Hepatic stellate cell (primary cell): Measurements from ENCODE around the gene BICDL2.

Source experiments
- DNase-seq: peaks from one replicate; pipeline ENCODE4 v3.0.0; 2011; ENCODE audit warnings: low spot score

Gene BICDL2

DNA sequence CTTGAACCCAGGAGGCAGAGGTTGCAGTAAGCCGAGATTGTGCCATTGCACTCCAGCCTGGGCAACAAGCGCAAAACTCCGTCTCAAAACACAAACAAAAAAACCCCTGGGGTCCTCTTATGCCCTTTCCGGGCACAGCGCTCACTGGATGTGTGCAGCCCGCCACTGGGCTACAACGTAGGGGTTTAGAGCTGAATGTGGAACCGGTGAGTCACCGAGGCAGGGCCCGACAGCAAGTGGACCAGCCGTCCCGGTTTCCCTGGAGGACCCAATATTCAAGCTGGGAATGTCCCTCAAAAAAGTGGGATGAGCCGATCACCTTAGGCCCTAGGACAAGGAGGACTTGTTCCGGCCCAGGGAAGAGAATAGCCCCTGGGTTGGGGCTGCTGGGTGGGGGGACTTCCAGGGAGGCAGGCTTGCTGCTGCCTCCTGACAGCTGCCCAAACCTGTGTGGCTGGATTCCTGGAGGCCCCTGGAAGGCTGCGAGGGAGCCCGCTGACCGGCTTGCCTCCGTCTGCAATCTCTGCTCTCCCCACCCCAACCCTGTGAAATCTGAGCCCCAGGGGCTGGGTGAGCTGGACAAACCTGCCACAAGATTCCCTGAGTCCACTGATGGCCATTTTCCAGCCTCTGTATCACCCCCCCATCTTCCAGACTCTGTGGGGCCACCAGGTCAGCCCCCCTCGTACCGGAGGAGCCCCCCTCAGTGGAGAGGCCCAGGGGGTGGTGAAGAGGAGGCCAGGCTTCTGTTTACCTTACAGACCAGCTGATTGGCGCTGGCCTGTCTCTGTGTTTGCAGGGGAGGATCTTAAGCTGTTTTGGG, 27.0 kb downstream of the BICDL2 start:
- DNase-seq = no peak

GRCh38 chr16:3008690-3009037, 28.1 kb downstream of the BICDL2 start:
- DNase-seq = no peak

- no peak for DNase-seq
These were observed 28.6 kb downstream of the BICDL2 start for GRCh38 chr16:3007957-3008689.

GRCh38 chr16:3007059-3007956, 29.4 kb downstream of the BICDL2 start:
- no peak for DNase-seq

DNA sequence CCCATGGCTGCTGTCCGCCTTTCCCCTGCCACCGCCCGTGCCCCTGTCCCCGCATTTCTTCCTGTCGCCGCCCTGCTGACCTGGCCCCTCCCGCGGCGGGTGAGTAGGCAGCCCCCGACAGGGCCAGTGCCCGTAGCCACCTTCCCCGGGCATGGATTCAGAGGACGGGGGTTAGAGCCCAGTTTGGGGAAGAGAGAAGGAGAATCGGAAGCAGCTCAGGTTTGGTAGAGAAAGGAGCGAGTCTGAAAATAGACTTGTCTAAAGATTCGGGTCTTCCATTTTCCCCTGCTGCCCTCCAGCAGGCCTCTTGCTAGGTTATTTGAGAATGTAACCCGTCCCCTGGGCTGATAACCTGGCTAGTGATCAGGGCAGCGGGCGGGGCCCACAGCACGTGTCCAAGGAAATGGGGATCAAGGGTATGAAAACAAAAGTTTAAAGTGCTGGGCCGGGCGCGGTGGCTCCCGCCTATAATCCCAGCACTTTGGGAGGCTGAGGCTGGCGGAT, 31.9 kb downstream of the BICDL2 start:
- no peak for DNase-seq

GRCh38 chr16:3004319-3004718, 32.4 kb downstream of the BICDL2 start:
- DNase-seq = no peak

- DNase-seq = peak; percentile 99
These were observed 33.0 kb downstream of the BICDL2 start for GRCh38 chr16:3003582-3004270.

GRCh38 chr16:3001316-3001715, 35.4 kb downstream of the BICDL2 start:
- DNase-seq = no peak

DNA sequence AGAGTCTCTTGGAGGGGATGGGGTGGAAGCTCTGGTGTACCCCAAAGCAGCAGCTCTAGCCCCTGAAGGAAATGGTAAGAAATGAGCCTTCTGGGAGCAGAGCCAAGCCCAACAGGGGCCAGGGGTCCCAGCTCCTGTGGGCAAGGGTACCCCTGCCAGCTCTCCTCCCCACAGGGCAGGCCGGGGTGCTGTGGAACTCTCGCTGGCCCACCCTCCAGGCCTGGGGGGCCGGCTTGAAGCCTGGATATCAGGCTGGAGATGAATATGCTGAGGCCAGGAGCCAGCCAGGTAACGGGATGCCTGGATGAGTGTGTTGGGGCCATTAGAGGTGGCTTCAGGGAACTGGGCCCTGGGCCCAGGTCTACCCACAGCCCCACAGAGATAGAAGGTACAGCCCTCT, 36.2 kb downstream of the BICDL2 start:
- DNase-seq = no peak

DNA sequence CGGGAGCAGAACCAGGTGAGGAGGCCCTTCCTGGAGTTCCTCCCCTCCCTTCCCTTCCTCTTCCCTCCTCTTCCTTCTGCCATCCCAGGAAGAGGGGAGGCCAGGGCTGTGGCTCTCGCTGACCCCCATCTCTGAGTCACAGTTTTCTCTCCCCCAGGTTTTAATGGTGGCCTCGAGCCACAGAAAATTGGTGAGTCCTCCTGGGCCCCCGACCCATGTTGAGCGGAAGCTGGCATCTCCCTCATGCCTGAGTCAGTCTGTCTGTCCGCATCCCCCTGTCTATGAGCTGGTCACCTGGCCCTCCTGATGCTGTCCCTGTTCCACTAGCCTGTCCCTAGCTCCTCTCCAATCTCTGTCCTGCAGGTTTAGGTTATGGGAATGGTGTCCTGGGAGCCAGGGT, 36.8 kb downstream of the BICDL2 start:
- no peak for DNase-seq

- DNase-seq = no peak
These were observed 40.4 kb downstream of the BICDL2 start for GRCh38 chr16:2996298-2996697.

GRCh38 chr16:2992383-2993081, 44.2 kb downstream of the BICDL2 start:
- DNase-seq = no peak

DNA sequence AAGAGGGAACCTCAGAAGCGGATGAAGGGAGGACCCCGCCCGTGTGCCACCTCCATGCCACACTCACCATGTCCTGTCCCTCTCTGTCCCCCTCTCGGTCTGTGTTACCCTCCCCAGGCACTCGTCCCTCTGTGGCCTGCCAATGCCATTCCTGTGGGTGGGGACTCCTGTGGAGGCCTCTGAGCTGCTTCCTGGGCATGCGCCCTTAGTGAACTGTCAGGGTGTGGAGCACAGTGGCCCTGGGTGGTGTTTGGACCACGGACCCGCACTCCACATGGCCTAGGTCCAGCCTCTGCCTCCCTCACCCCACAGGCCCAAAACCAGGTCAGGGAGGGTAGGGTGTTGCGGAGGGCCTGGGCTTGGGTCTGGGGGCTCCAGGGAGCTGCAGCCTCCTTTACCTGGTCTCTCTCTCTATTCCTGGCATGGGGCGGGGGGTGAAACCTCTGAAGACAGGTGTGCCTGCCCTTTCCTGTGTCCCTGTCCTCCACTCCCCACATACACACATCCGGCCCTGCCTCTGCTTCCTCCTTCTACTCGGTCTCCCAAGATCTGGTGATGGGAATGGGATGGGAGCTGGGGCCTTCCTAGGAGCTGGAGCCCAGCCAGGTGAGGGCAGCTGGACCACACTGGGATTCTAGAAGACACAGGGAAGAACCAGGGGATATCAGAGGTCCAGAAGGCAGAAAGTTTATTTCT, 45.0 kb downstream of the BICDL2 start:
- no peak for DNase-seq

DNA sequence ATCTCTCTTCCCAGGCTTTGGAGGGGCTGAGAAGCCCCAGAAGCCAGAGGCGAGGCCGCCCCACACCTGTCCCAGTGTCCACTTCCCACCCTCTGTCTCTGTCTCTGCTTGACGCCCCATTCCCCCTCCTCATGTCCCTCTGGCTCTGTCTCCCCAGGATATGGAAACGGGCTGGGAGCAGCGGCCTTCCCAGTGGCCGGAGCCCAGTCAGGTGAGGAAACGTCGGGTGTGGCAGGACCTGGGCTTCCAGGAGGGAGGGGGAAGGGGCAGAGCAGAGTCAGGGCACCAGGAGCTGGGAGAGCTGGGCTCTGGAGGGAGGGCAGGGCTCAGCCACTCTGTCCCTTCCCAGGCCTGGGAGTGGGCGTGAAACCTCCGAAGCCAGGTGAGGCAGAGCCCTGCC, 45.9 kb downstream of the BICDL2 start:
- DNase-seq = no peak

GRCh38 chr16:2988590-2989099, 48.1 kb downstream of the BICDL2 start:
- no peak for DNase-seq

GRCh38 chr16:2987833-2988232, 48.9 kb downstream of the BICDL2 start:
- no peak for DNase-seq

DNA sequence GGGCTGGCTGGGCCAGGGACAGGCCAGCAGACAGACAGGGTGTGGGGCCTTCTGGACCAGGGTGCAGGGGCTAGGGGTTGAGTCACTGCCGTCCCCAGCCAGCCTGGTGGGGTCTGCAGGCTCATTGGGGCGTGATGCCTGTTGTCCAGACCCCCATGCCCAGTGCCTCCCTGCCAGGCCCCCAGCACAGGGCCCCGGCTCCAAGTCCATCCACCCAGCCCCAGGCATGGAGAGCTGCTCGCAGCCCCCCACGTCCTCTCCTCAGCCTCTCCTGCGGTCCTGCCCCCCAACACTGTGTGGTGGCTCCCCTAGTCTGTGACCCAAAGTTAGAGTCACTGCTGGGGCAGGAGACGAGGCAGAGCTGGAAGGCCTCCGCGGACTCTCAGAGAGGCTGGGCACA, 49.5 kb downstream of the BICDL2 start:
- no peak for DNase-seq

GRCh38 chr16:2986623-2987188, 50.0 kb downstream of the BICDL2 start:
- DNase-seq = no peak

GRCh38 chr16:2985893-2986355, 50.8 kb downstream of the BICDL2 start:
- DNase-seq = no peak

DNA sequence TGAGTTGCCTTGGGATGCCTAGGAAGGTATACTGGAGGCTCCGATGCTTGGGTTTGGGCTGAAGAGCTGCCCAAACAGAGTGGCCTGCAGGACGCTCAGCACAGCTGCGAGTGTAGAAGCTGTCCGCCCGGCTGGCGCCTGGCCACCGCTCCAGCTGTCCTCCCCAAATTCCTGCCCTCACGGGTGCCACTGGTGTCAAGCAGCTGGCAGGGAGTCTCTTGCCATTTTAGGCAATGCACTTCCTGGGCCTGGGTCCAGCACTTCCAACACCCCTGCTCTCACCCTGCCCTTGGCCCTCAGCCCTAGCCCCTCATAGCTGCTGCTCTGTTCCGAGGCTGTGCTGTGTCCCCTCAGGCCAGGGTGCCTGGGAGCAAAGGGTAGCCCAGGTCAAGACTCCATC, 51.3 kb downstream of the BICDL2 start:
- DNase-seq = no peak
